Measurements from ENCODE around the gene ADARB2.

DNA sequence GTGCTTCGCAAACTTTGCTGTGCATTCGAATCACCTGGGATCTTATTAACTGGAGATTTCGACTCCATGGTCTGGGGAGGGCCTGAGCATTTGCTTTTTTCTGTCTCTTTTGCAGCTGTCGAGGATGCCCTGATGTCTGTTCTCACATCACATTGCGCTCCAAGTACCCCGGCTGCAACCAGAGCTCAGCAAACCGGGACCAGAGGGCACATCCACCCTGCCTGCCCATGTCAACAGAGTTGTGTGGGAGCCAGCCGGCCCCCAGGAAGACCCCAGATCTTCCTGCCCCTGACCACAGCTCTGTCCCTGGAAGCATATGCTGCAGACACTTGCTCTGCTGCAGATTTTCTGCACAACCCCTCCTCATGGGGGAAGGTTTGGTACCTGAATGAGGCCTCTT lies 180.8 kb downstream of the ADARB2 start:
- TF ChIP-seq CTCF (IDR thresholded peaks at IDR 0.05; ENCODE audit: insufficient read depth, low read length) (no peak), REST (IDR thresholded peaks at IDR 0.05; ENCODE audit: insufficient replicate concordance, low read depth) (no peak)

All from HL-60 (cell line).